NCI-H2081 (cell line): ENCODE data around the gene PIGO.

ENCODE experiments used
- DNase-seq, 2 experiments: peaks; one replicate each; lab custom pipeline; 2025; lab: John Stamatoyannopoulos, UW

The PIGO gene

GRCh38 chr9:35096035-35096849, at the start of gene PIGO:
TSS of gene PIGO (minus strand) at chr9:35096591. CDS start at chr9:35095565, 1,026 bp downstream.
- peak; percentile 90 to 93 for DNase-seq

DNA sequence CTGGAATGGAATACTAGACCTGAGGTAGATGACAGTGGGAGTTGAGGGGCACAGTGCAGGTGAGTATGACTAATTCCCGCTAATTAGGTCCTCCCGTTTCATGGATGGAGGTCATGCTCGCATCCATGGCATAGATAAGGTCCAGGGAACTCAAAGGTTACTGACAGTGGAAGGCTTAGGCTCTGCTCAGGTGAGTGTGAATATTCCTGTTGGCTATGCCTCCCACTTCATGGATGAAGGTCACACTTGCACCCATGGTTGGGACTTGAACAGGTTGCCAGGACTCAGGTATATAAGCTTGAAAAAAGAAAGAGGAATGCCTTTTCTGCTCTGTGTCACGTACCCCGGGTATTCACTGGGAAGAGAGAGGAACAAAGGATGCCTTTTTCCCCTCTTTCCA, 45.6 kb upstream of the PIGO start:
- no peak for DNase-seq

- no peak for DNase-seq
Measured at GRCh38 chr9:35140093-35140492, 43.7 kb upstream of the PIGO start.

DNA sequence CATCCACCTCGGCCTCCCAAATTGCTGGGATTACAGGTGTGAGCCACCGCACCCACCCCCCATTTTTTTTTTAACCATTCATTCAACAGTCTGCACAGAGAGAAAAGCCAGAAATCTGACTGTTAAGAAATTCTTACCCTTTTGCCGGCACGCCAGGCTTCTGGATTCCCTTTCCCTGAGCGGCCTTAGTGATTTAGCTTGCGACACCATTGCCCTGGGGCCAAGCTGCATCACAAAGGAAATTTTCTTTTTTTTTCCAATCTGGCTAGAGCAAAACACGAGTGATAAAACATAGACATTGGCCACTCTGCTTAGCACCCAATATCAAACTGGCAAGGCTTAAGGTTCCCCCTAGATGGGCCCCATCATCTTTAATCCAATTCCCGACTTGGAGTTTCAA, 40.5 kb upstream of the PIGO start:
- DNase-seq = no peak

GRCh38 chr9:35135988-35136387, 39.6 kb upstream of the PIGO start:
- DNase-seq = no peak

DNA sequence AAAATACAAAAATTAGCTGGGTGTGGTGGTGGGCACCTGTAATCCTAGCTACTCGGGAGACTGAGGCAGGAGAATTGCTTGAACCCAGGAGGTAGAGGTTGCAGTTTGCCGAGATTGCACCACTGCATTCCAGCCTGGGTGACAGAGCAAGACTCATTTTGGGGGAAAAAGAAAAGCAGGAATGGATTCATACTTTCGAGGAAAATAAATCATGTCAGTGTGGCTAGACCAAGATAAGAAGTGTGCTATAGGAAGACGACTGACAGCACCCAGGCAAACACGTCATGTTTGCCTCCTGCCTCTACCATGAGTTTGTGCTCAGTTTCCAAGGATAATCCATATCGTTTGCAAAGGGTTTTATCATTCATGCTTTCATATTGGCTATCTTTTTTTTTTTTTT, 38.5 kb upstream of the PIGO start:
- no peak for DNase-seq

GRCh38 chr9:35116898-35117551, 20.6 kb upstream of the PIGO start:
- DNase-seq = peak; percentile 90 to 92

- no peak for DNase-seq
Measured at GRCh38 chr9:35116539-35116897, 20.1 kb upstream of the PIGO start.

DNA sequence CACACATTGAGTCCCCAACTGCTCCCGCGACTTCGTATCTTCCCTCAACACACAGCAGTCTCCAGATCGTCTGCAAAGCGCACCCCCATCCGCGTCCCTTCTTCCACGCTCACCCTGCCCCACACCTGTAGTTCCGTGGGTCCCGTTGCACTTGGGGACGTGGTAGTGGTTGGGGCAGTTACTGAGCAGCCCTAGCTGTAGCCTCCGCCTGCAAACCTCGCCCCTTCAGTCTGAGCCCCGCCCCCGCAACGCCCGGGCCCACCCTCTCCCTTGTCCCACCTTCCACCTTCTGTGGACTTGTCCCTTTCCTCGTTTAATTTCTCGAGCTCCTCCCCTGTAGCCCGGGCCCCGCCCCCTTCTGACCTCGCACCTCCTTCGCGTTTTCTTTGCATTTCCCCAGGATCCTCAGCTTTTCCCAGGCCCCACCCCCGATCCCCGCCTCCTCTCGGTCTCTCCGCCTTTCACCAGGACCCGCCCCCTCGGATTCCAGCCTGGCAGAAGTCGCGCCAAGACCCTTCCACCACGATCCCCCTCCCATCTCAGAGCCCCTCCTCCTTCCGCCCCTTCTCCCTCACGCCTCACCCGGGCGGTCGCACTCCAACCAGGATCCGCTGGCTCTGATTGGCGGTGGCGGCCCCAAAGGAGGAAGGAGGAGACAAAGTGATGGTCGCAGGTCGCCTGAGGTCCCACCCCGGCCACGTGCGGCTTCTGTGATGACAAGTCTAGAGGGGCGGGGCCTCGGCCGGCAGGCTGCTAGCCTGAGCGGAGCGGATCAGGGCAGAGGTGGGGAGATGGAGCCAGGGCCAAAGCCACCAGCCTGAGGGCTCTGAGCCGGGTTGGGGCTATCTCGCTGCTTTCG, 19.5 kb upstream of the PIGO start, which contains the start of gene ATOSB:
ATOSB (minus strand) TSS at position 183 of the 859 bp plus-strand sequence. CDS start 7,588 bp downstream, outside the sequence.
- DNase-seq = peak; percentile 93 to 94

DNA sequence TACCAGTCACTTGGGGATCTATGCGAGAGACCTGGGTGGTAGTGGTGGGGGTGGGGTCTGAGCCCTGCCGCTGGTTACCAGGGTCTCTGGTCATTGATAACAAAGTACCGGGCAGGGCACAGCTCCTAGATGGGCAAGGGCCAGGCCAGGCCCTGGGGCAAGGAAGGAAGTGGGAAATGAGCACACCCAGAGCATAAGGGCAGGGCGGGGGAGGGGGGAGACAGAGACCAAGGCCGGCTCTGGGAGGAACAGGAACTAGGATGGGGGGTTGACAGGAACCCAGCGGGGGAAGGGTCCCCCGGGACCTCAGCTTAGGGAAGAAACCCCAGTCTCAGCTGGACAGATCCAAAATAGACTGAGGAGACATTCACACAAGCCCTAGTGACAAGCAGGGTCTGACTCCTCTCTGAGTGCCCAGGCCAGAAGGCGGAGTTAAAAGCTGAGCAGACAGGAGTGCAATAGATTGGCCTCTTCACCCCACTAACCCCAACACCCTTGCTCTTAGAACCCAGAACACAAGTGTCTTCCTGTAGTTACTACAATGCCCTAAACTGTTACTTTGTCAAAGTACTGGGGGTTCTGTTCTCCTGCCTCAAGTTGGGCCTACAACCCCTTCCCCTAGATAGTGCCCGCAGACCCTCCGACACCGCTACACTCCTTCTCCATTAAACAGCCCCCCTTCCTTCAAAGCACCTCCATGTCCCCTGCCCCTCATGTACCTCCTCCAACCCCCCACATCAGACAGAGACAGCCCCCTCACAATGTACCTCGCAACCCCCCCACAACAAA, 18.6 kb upstream of the PIGO start:
- no peak for DNase-seq

DNA sequence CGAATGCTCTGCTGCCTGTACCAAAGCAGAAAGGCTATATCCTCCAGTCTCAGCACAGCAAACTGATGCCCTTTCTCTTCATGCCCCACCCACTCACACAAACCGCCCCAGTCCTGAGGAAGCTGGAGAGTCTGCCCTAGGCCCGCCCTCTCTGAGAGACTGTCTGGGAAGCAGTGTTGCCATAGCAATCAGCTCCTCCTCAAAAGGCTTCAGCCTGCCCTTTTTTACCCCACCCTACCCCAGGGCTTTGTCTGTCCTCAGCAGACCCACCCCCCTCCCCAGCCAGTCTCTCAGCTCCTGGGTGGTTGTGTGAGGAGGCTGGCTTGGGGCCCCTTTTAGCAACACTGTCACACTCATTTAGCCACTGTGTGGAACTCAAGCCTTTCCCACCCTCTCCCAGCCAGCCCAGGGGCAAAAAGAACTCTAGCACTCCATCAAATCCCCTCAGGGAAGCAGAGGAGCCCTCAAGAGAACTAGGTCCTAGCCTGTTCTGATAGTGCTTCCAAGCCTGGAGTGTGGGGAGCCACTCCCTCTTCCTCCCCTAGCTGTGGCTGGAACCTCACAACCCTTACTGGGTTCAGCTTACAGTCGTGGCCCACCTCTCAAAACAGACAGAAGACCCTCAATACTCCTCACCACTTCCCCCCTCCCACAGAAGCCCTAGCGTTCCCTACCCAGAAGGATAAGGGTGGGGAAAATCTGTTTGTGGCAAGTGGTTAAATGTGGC, 17.9 kb upstream of the PIGO start:
- peak; percentile 10 to 36 for DNase-seq

DNA sequence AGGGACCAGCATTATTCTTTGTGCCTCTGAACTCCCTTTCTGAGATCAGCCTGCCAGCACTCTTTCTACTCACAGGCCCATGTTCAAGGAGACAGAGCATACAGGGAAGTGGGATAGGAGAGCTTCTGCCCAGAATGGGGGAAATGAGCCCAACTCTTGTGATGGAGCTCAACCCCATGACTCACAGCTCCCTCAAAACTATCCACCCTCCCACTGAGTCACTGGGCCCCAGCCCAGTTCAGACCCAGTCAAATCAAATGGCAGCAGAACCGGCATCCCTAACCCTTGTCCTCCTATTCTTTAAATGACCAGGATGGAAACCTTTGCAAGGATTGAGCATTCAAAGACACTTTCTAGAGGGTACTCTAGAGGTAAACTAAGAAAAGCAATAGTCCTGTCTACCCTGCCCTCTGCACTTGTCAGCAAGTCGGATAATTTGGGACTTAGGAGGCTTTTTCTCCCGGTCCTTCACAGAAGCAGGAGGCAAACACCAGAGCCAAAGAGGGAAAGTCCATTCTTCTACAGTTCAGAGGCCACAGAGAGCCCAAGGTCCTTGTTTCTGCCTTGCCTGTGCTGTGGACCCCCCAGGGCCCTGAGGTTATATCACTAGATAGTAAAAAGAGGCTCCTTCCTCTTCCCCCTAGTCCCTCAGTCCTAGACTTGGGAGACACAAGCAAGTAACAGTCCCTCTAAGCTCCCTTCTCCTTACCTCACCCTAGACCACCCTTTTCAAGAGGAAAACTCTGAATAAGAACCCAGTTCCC, 16.0 kb upstream of the PIGO start:
- DNase-seq = no peak

- peak; percentile 98 to 99 for DNase-seq
Measured at GRCh38 chr9:35111001-35111933, 14.9 kb upstream of the PIGO start.

- no peak for DNase-seq
Measured at GRCh38 chr9:35110327-35110761, 14.0 kb upstream of the PIGO start.

- DNase-seq = no peak
Measured at GRCh38 chr9:35108946-35109575, 12.7 kb upstream of the PIGO start.

- no peak for DNase-seq
Measured at GRCh38 chr9:35108461-35108860, 12.1 kb upstream of the PIGO start.

DNA sequence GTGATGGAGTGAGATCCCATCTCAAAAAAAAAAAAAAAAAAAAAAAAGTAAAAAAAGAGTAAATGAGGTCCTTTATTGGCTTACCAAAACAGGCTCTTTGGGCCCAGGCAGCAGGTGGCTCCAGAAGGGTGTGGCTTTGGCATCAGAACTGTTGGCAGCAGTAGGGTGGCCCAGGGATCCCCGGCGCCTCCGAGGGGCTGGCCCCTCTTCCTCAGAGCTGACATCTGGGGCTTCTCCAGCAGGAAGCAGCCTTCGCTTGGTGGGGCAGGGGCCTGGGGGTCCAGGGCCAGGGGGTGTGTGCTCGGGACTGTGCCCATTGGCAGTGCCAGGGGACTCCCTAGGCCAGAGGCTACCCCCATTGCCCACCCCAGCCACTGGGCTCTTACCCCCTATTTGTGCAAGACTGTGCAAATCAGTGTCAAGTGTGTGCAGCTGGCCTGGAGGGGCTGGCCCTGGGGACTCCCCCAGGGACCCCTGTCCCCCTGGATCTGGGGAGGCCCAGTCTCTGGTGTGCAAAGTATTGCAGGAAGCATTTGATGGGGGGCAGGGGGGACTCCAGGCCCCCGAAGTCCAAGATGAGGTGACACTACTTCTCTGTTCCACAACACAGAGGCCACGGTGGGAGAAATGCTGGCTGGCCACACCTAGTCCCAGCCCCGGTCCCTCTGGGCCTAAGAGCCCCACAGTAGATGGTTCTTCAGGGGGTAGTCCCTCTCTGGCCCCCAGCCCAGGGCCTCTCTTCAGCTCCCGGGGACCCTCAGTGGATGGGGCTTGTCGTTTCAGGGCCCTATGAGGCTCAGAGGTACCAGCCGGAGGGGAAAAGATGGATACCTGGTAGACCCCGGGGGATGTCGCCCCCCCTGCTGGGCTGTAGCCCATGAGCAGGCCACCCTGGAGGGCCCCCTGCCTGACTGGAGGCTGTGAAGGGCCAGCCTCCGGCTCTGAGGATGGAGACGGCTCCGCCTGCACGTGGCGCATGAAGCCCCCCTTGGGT, 11.2 kb upstream of the PIGO start:
- DNase-seq = no peak
